ENCODE results near the gene KDM4B.
"Not testable (repeated sequence)": the region's sequence is repeated elsewhere in the genome, so short reads cannot be mapped to it uniquely, and the experiment has no call there.

The KDM4B gene

GRCh38 chr19:4968462-4969291 lies at the start of gene KDM4B:
KDM4B (plus strand) TSS chr19:4969113; CDS start chr19:5032891, 63,778 bp downstream.
- DNase-seq: peak; percentile 99

- no peak for DNase-seq
These were observed 46.2 kb upstream of the KDM4B start for GRCh38 chr19:4922530-4923275.

GRCh38 chr19:4923276-4923747 lies 45.6 kb upstream of the KDM4B start:
- no peak for DNase-seq

- no peak for DNase-seq
These were observed 39.7 kb upstream of the KDM4B start for GRCh38 chr19:4929186-4929585.

- DNase-seq: no peak
These were observed 38.2 kb upstream of the KDM4B start for GRCh38 chr19:4930664-4931063.

- DNase-seq: no peak
These were observed 36.2 kb upstream of the KDM4B start for GRCh38 chr19:4932711-4933110.

- no peak for DNase-seq
These were observed 35.4 kb upstream of the KDM4B start for GRCh38 chr19:4933528-4933927.

- DNase-seq: no peak
These were observed 33.5 kb upstream of the KDM4B start for GRCh38 chr19:4935444-4935843.

- DNase-seq: no peak
These were observed 31.9 kb upstream of the KDM4B start for GRCh38 chr19:4937060-4937459.

GRCh38 chr19:4938461-4938860 lies 30.5 kb upstream of the KDM4B start:
- DNase-seq: not testable (repeated sequence)

- DNase-seq: no peak
These were observed 29.4 kb upstream of the KDM4B start for GRCh38 chr19:4939466-4939865.

- not testable (repeated sequence) for DNase-seq
These were observed 27.2 kb upstream of the KDM4B start for GRCh38 chr19:4941638-4942169.

- not testable (repeated sequence) for DNase-seq
These were observed 18.3 kb upstream of the KDM4B start for GRCh38 chr19:4950650-4951049.

- DNase-seq: no peak
These were observed 17.3 kb upstream of the KDM4B start for GRCh38 chr19:4951656-4952055.

GRCh38 chr19:4952945-4953344 lies 16.0 kb upstream of the KDM4B start:
- no peak for DNase-seq

GRCh38 chr19:4954320-4955149 lies 14.4 kb upstream of the KDM4B start:
- not testable (repeated sequence) for DNase-seq

GRCh38 chr19:4955274-4955673 lies 13.6 kb upstream of the KDM4B start:
- no peak for DNase-seq

- DNase-seq: no peak
These were observed 10.9 kb upstream of the KDM4B start for GRCh38 chr19:4957981-4958380.

GRCh38 chr19:4962085-4962619 lies 6.8 kb upstream of the KDM4B start:
- no peak for DNase-seq

GRCh38 chr19:4965061-4965460 lies 3.9 kb upstream of the KDM4B start:
- DNase-seq: no peak

- no peak for DNase-seq
These were observed 2.3 kb upstream of the KDM4B start for GRCh38 chr19:4966591-4966990.

- DNase-seq: peak; percentile 30
These were observed 1.0 kb upstream of the KDM4B start for GRCh38 chr19:4967738-4968461.
